HCT116 (cell line): ENCODE data around the gene PLSCR5. TPM values are rescaled to one million over a fixed set of nuclear protein-coding genes. Genes with fewer than 3 reads are reported as not detected.

Experiments
- ATAC-seq: fragments of 200-7000 bp; cut with Tn5 transposase; 2 replicates; pipeline ENCODE4 v1.9.1; 2020; ENCODE audit warnings: mild to moderate bottlenecking, moderate library complexity
- BruUV-seq: library from RNA; stranded (reverse); fragments of 400-500 nt; replicated peaks from 2 replicates; lab custom pipeline; 2021; lab: Mats Ljungman, UMichigan
- CTCF ChIA-PET: fragments of 300-600 bp; sonication (Branson Sonifier 250); formaldehyde crosslinking; loops from one replicate; lab custom pipeline; 2021; ENCODE audit warnings: antibody characterized with exemption; lab: Charles Lee
- POLR2A ChIA-PET: fragments of 300-600, 350-600 bp; sonication (Branson Sonifier 250); formaldehyde crosslinking; loops from one replicate; lab custom pipeline; 2021; ENCODE audit warnings: antibody characterized with exemption; lab: Charles Lee
- RAD21 ChIA-PET, 2 experiments: fragments of 300-600 bp; sonication (Branson Sonifier 250); formaldehyde crosslinking; loops; one replicate each; lab custom pipeline; 2023; ENCODE audit warnings: low total read pairs in 2 of 2; ENCODE audit not compliant: uncharacterized antibody in 2 of 2, unreplicated experiment in 2 of 2, low non-redundant PET in 1 of 2; lab: Charles Lee
- DNase-seq: peaks from one replicate; pipeline ENCODE4 v3.0.0-alpha.2; 2010; ENCODE audit warnings: low read depth, low spot score
- H2AFZ ChIP-seq: fragments of 200-600 bp; shearing (Covaris generic), sonication (generic); 2 replicates; pipeline ENCODE4 v1.6.1; 2017; ENCODE audit warnings: low read depth, mixed run types, mixed read lengths, antibody characterized with exemption, low read length; ENCODE audit not compliant: poor library complexity, severe bottlenecking
- H3K27ac ChIP-seq: 2 replicates; pipeline ENCODE4 v1.5.1; 2012; ENCODE audit warnings: low read depth, low read length
- H3K27me3 ChIP-seq: fragments of 200-600 bp; sonication (generic); 2 replicates; pipeline ENCODE4 v1.6.1; 2016; ENCODE audit warnings: mixed run types, low read length, mixed read lengths; ENCODE audit not compliant: insufficient read depth
- H3K36me3 ChIP-seq, 2 experiments: fragments of 200-500 bp in 1 of 2; fragments of 200-600 bp in 1 of 2; sonication (Bioruptor generic) in 1 of 2; sonication (generic) in 1 of 2; 2 replicates each; pipeline versions ENCODE4 v1.5.1 to v1.6.1; 2014 to 2016; ENCODE audit warnings: low read length in 2 of 2, inconsistent platforms in 1 of 2, mixed read lengths in 1 of 2, mixed run types in 1 of 2; ENCODE audit not compliant: insufficient read depth in 2 of 2, control insufficient read depth in 1 of 2
- H3K4me1 ChIP-seq, 2 experiments: fragments of 200-600 bp in 1 of 2; sonication (generic) in 1 of 2; 2 replicates each; pipeline versions ENCODE4 v1.5.1 to v1.6.1; 2012 to 2017; ENCODE audit warnings: low read length in 2 of 2, inconsistent platforms in 1 of 2, mild to moderate bottlenecking in 1 of 2, mixed read lengths in 1 of 2, mixed run types in 1 of 2, moderate library complexity in 1 of 2; ENCODE audit not compliant: insufficient read depth in 2 of 2, control insufficient read depth in 1 of 2
- H3K4me2 ChIP-seq: fragments of 200-600 bp; sonication (generic); 2 replicates; pipeline ENCODE4 v1.6.1; 2017; ENCODE audit warnings: mixed run types, low read length, mixed read lengths
- H3K4me3 ChIP-seq, 2 experiments: fragments of 200-600 bp in 1 of 2; sonication (generic) in 1 of 2; replicated peaks in 1 of 2; 2 replicates each; pipeline ENCODE4 v1.5.1; 2011 to 2016; ENCODE audit warnings: low read length in 2 of 2, control low read depth in 1 of 2, low read depth in 1 of 2, mild to moderate bottlenecking in 1 of 2, mixed read lengths in 1 of 2, mixed run types in 1 of 2
- H3K79me2 ChIP-seq: fragments of 200-600 bp; sonication (generic); 2 replicates; pipeline ENCODE4 v1.6.1; 2017; ENCODE audit warnings: mild to moderate bottlenecking, mixed run types, low read length, moderate library complexity, mixed read lengths; ENCODE audit not compliant: insufficient read depth
- H3K9ac ChIP-seq: fragments of 200-600 bp; sonication (generic); 2 replicates; pipeline ENCODE4 v1.6.1; 2016; ENCODE audit warnings: low read length, mixed read lengths
- H3K9me2 ChIP-seq: fragments of 200-600 bp; sonication (generic), shearing (Covaris generic); 2 replicates; pipeline ENCODE4 v1.6.1; 2017; ENCODE audit warnings: mixed run types, mild to moderate bottlenecking, moderate library complexity; ENCODE audit not compliant: insufficient read depth
- H3K9me3 ChIP-seq, 2 experiments: fragments of 200-500 bp in 1 of 2; fragments of 200-600 bp in 1 of 2; sonication (Bioruptor generic) in 1 of 2; sonication (generic) in 1 of 2; 2 replicates each; pipeline ENCODE4 v1.6.1; 2014 to 2017; ENCODE audit warnings: low read length in 2 of 2, mixed read lengths in 2 of 2, inconsistent platforms in 1 of 2, low read depth in 1 of 2, mild to moderate bottlenecking in 1 of 2, mixed run types in 1 of 2, moderate library complexity in 1 of 2; ENCODE audit not compliant: control insufficient read depth in 1 of 2, insufficient read depth in 1 of 2
- H4K20me1 ChIP-seq: fragments of 200-600 bp; sonication (generic), shearing (Covaris generic); 2 replicates; pipeline ENCODE4 v1.6.1; 2017; ENCODE audit warnings: mixed run types, mild to moderate bottlenecking, moderate library complexity; ENCODE audit not compliant: insufficient read depth
- CBX3 ChIP-seq: IDR thresholded peaks from 2 replicates; pipeline ENCODE4 v1.6.1; 2012; ENCODE audit warnings: low read depth
- CEBPB ChIP-seq: IDR thresholded peaks from 2 replicates; pipeline ENCODE4 v1.6.1; 2012; ENCODE audit warnings: low read depth
- CTCF ChIP-seq, 3 experiments: fragments of 200-600 bp in 1 of 3; sonication (generic) in 1 of 3; IDR thresholded peaks in 2 of 3; conservative IDR thresholded peaks in 1 of 3; 2 replicates each; pipeline ENCODE4 v1.5.1; 2012 to 2017; ENCODE audit warnings: low read depth in 2 of 3, low read length in 2 of 3, antibody characterized with exemption in 1 of 3, borderline replicate concordance in 1 of 3, control low read depth in 1 of 3, mild to moderate bottlenecking in 1 of 3, mixed read lengths in 1 of 3, mixed run types in 1 of 3, moderate library complexity in 1 of 3; ENCODE audit not compliant: insufficient read depth in 1 of 3
- EGR1 ChIP-seq: IDR thresholded peaks from 2 replicates; pipeline ENCODE4 v1.6.1; 2012; ENCODE audit warnings: low read depth
- ELF1 ChIP-seq: IDR thresholded peaks from 2 replicates; pipeline ENCODE4 v1.6.1; 2012; ENCODE audit warnings: low read depth, borderline replicate concordance
- EZH2 ChIP-seq: fragments of 200-600 bp; sonication (generic); IDR thresholded peaks from 2 replicates; pipeline ENCODE4 v1.6.1; 2017; ENCODE audit warnings: antibody characterized with exemption, mixed run types
- EZH2phosphoT487 ChIP-seq: fragments of 200-600 bp; IDR thresholded peaks from 2 replicates; pipeline ENCODE4 v1.6.1; 2018; ENCODE audit warnings: antibody characterized with exemption, borderline replicate concordance
- JUND ChIP-seq: IDR thresholded peaks from 2 replicates; pipeline ENCODE4 v1.6.1; 2012
- MAX ChIP-seq: IDR thresholded peaks from 2 replicates; pipeline ENCODE4 v1.6.1; 2012
- POLR2A ChIP-seq: IDR thresholded peaks from 2 replicates; pipeline ENCODE4 v1.7.0; 2011; ENCODE audit warnings: borderline replicate concordance; ENCODE audit not compliant: insufficient read depth, insufficient read length; ENCODE audit errors: extremely low read depth
- POLR2AphosphoS5 ChIP-seq: IDR thresholded peaks from 2 replicates; pipeline ENCODE4 v1.6.1; 2011; ENCODE audit warnings: mild to moderate bottlenecking, low read depth, low read length, moderate library complexity
- RAD21 ChIP-seq: IDR thresholded peaks from 2 replicates; pipeline ENCODE4 v1.6.1; 2012; ENCODE audit warnings: low read depth, mild to moderate bottlenecking
- SIN3A ChIP-seq: IDR thresholded peaks from 2 replicates; pipeline ENCODE4 v1.6.1; 2012; ENCODE audit warnings: low read depth
- SP1 ChIP-seq: IDR thresholded peaks from 2 replicates; pipeline ENCODE4 v1.6.1; 2012; ENCODE audit warnings: low read depth
- SRF ChIP-seq: IDR thresholded peaks from 2 replicates; pipeline ENCODE4 v1.6.1; 2012; ENCODE audit warnings: low read depth
- TCF7L2 ChIP-seq: IDR thresholded peaks from 2 replicates; pipeline ENCODE4 v1.7.0; 2011; ENCODE audit warnings: borderline replicate concordance, inconsistent platforms; ENCODE audit not compliant: insufficient read depth, insufficient read length; ENCODE audit errors: extremely low read depth
- YY1 ChIP-seq: IDR thresholded peaks from 2 replicates; pipeline ENCODE4 v1.6.1; 2011; ENCODE audit warnings: low read length, low read depth, moderate library complexity, mild to moderate bottlenecking; ENCODE audit not compliant: insufficient replicate concordance; ENCODE audit errors: extremely low read depth
- ZNF274 ChIP-seq: fragments of 200-500 bp; sonication (Bioruptor generic); IDR thresholded peaks from 2 replicates; pipeline ENCODE4 v1.6.1; 2014; ENCODE audit warnings: mild to moderate bottlenecking, low read depth, low read length, inconsistent platforms
- intact Hi-C: fragments of 100-400 bp; cut with micrococcal nuclease; formaldehyde crosslinking; loops from 2 replicates; pipeline ENCODE4 v1.10.0; 2022
- total RNA-seq: library from RNA; stranded (reverse); gene quantifications from one replicate; pipeline ENCODE4 v1.2.1, GENCODE V29; 2021; ENCODE audit not compliant: unreplicated experiment

Gene PLSCR5
- total RNA-seq, 1 experiment from 2014 or later: not detected

GRCh38 chr3:146626403-146627122, 21.4 kb upstream of the PLSCR5 start:
- no peaks in the 10 kb centered on the region for H3K79me2 ChIP-seq
- intact Hi-C loops: no loop called here
- no peak overlapping the region for H3K27ac ChIP-seq
- H4K20me1 ChIP-seq: no peaks in the 10 kb centered on the region
- H3K9ac ChIP-seq: no peak overlapping the region
- POLR2A ChIA-PET: no interaction called here
- H3K36me3 ChIP-seq: no peaks in the 10 kb centered on the region
- H3K4me2 ChIP-seq: no peak overlapping the region
- no peaks in the 10 kb centered on the region; a peak in 1 of 4 replicates for H3K4me1 ChIP-seq
- no peak overlapping the region for H2AFZ ChIP-seq
- no peak overlapping the region for H3K4me3 ChIP-seq
- H3K9me3 ChIP-seq: no peaks in the 10 kb centered on the region
- ATAC-seq: no peak
- DNase-seq: no peak
- no peak for TF ChIP-seq EZH2phosphoT487
- no peak for TF ChIP-seq ZNF274
- no peaks in the 10 kb centered on the region for H3K27me3 ChIP-seq
- RAD21 ChIA-PET: no interaction called here
- BruUV-seq: no TSS peak
- H3K9me2 ChIP-seq: no peaks in the 10 kb centered on the region; the same call in 1 of the 2 replicates
- CTCF ChIA-PET: interaction anchor here (3.3 kb wide), 1 partner anchor 12 kb away, joined by 27 read pairs; no protein-coding TSS in a partner anchor

GRCh38 chr3:146625186-146625775, 20.1 kb upstream of the PLSCR5 start:
- Histone ChIP-seq H3K79me2 (no peaks in the 10 kb centered on the region), H2AFZ (peak overlapping the region; percentile 19), H3K9ac (no peak overlapping the region), H3K27me3 (no peaks in the 10 kb centered on the region), H4K20me1 (no peaks in the 10 kb centered on the region), H3K4me2 (peak overlapping the region; percentile 0; the same call in 1 of the 2 replicates), H3K4me3 (no peak overlapping the region), H3K36me3 (no peaks in the 10 kb centered on the region), H3K9me2 (no peaks in the 10 kb centered on the region; the same call in 1 of the 2 replicates), H3K9me3 (no peaks in the 10 kb centered on the region), H3K27ac (no peak overlapping the region), H3K4me1 (no peaks in the 10 kb centered on the region; a peak in 1 of 4 replicates)
- RAD21 ChIA-PET: no interaction called here
- ATAC-seq: no peak
- intact Hi-C loops: no loop called here
- POLR2A ChIA-PET: no interaction called here
- no TSS peak for BruUV-seq
- CTCF ChIA-PET: no interaction called here
- DNase-seq: no peak
- TF ChIP-seq EGR1 (no peak), TCF7L2 (no peak), EZH2 (no peak), CBX3 (no peak), POLR2AphosphoS5 (no peak), ELF1 (no peak), CTCF (IDR thresholded peaks at IDR 0.05 in 2 of 3, conservative IDR thresholded peaks at IDR 0.05 in 1 of 3; ENCODE audit: borderline replicate concordance in 1 of 3, insufficient read depth in 1 of 3, low read depth in 2 of 3, low read length in 2 of 3) (no peak), CEBPB (no peak), EZH2phosphoT487 (no peak), SP1 (no peak), RAD21 (no peak), POLR2A (no peak), JUND (no peak), SRF (no peak), YY1 (no peak), MAX (no peak), SIN3A (no peak)
